Activated CD8-positive, alpha-beta memory T cell treated with anti-CD3 and anti-CD28 coated beads for 36 hours (primary cell): Measurements from ENCODE around the gene VEGFB. TPM values are rescaled to one million over a fixed set of nuclear protein-coding genes. Genes with fewer than 3 reads are reported as not detected.

Experiments used
- CTCF ChIA-PET: fragments of 350-600 bp; sonication (Branson Sonifier 250); formaldehyde crosslinking; loops from one replicate; lab custom pipeline; 2021; ENCODE audit warnings: antibody characterized with exemption; lab: Charles Lee
- POLR2A ChIA-PET: fragments of 350-600 bp; sonication (Branson Sonifier 250); formaldehyde crosslinking; loops from one replicate; lab custom pipeline; 2021; ENCODE audit warnings: antibody characterized with exemption; lab: Charles Lee
- total RNA-seq, 2 experiments: library from RNA; stranded (reverse); gene quantifications; one replicate each; pipeline ENCODE4 v1.2.3, GENCODE V29; 2021

VEGFB gene
- total RNA-seq, 2 experiments from 2014 or later = 83.0 to 86.8 TPM

DNA sequence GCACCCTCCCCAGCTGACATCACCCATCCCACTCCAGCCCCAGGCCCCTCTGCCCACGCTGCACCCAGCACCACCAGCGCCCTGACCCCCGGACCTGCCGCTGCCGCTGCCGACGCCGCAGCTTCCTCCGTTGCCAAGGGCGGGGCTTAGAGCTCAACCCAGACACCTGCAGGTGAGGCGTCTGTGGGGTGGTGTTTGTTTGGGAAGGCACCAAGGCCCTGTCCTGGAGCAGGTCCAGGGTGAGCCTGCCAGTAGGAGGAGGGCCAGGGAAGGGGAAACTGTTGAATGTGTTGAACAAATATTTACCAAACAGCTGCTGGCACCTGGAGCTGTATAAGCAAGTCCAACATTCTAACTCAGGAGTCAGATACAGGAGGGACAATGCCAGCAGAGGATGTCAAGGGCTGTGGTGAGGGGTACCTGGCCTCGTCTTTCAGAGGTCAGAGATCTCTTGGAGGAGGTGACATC lies 3.1 kb downstream of the VEGFB start:
- POLR2A ChIA-PET = interaction anchor here (0.6 kb wide), 1 partner anchor 22 kb away, joined by 3 read pairs; no protein-coding TSS in a partner anchor
- CTCF ChIA-PET = interaction anchor here (0.6 kb wide), 2 partner anchors 34 to 313 kb away, joined by 3 to 5 read pairs; no protein-coding TSS in a partner anchor

DNA sequence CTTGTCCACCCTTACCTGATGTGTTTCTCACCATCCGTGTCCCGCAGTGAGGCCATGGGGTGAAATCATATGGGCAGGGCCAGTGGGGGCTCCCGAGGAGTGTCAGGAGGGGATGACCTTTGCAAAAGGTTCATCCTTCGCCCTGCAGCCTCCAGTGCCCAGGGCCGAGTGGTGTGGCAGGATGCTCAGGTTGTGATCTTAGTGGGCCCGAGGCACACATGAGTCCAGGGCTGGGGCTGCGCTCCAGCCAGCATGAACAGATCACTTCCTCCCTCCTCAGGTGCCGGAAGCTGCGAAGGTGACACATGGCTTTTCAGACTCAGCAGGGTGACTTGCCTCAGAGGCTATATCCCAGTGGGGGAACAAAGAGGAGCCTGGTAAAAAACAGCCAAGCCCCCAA lies 3.7 kb downstream of the VEGFB start:
- POLR2A ChIA-PET = no interaction called here
- CTCF ChIA-PET = interaction anchor here (0.6 to 1.5 kb wide), 2 partner anchors 30 to 313 kb away, joined by 5 read pairs; no protein-coding TSS in a partner anchor

DNA sequence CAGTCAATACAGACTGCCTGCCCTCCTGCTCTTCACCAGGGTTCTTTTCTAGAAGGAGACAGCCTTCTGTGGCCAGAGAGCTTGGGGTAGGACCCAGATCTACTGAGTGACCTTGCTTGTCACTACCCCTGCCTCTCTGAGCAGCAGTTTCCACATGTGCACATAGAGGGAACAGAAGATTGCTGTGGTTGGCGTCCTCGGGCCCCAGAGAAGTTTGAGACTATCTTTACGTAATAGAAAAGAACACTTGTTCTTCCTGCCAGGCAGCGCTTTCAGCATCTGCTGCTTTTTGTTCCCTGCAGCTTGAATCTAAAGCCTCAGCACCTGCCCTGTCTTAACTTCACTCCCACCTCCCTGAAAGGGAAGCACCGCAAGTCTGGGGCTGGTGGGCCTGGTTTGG lies 4.6 kb downstream of the VEGFB start:
- ChIA-PET POLR2A (interaction anchor here (1.1 to 1.9 kb wide), 2 partner anchors 10 to 32 kb away, joined by 3 to 7 read pairs; partner anchors contain the start of gene FERMT3), CTCF (interaction anchor here (1.5 to 1.7 kb wide), 2 partner anchors 13 to 31 kb away, joined by 5 to 9 read pairs; partner anchors contain the start of genes NUDT22 and TRPT1)

DNA sequence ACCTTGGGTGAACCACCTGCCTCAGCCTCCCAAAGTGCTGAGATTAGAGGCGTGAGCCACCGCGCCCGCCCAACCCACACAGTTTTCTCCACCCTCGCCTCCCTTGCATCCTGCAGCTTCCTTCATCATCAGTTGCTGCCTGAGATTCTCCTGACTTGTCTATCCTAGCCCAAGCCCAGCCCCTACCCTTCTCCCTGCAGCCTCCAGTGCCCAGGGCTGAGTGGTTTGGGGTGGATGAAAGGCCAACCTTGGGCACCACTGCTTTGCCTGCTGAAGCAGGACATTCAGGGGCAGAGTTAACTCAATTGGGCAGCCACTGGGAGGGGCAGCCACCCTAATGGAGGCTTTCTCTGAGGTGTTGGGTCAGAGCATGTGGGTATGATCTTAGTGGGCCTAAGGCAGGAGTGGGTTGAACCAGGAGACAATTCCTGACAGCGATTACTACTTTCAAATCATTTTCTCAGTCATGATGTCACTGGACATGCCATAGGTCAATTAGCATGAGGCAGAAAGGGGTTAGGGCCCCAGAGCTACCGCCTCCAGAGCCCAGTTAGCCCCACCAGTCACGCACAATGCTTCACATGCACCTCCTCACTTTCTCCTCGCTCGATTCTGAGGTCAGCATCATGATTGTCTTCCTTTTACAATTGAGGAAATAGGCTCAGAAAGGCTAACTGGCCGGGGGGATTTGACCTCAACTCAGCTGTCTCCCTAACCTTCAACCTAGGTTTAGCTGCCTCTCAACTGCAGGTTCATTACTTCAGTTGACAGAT lies 5.5 kb downstream of the VEGFB start:
- CTCF ChIA-PET = interaction anchor here (1.5 to 1.7 kb wide), 2 partner anchors 13 to 32 kb away, joined by 5 to 9 read pairs; partner anchors contain the start of genes NUDT22 and TRPT1
- POLR2A ChIA-PET = interaction anchor here (1.1 to 1.9 kb wide), 2 partner anchors 11 to 33 kb away, joined by 3 to 7 read pairs; partner anchors contain the start of gene FERMT3

DNA sequence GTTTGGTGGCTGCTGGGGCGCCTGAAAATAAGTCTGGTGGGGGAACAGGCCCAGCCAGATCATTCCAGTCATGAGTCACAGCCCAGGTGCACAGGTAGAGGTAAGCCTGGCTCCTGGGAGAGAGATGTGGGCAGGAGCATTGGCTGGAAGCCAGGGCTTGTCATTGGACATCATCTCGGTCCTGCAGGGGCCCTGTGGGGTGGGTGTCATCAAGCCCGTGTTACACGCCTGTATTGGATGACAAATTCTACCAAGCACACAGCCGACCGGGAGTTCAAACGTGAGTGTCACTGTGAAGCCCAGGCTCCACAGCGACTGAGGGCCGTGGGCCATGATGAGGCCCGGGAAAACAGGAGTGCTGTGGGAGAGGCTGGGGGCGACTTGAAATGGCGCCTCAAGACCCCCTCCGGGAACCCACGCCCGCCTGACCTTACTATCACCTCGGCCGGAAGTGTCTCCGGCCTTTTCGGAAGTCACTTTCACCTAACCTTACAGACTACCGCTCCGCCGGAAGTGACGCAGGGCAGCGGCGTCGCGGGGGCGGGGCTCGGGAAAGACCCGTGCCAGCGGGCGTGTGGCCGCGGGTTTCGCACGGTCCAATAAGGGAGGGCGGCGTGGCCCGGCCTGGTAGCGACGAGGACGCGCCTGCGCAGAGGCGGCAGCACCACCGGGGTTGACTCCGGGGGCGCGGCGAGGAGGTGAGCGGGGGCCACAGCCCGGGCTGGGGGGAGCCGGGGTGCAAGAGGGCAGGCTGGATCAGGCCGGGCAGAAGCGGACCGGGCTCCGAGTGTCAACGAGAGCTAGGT lies 6.3 kb downstream of the VEGFB start, which contains the start of gene FKBP2:
TSS of gene FKBP2 (plus strand) at position 661 of the 806 bp plus-strand sequence. CDS start 1,293 bp downstream, outside the sequence.
- POLR2A ChIA-PET = interaction anchor here (0.6 to 2.5 kb wide), 11 partner anchors 9 to 1340 kb away, joined by 3 to 20 read pairs (median 4); partner anchors contain the start of genes BAD, FERMT3, NUDT22 and TRPT1
- CTCF ChIA-PET = interaction anchor here (0.7 to 1.1 kb wide), 4 partner anchors 9 to 64 kb away, joined by 3 to 7 read pairs (median 4); no protein-coding TSS in a partner anchor

DNA sequence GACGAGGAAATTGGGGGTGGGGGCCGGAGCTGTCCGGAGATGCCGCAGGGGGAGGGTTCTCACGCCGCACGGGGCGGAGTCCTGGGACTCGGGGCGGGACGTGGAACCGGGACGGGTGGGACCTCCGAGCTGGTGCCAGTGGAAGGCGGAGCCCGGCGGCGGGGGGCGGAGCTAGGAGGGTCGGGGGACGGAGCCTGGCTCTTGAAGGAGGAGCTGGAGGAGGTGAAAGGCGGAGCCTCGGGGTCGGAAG lies 6.8 kb downstream of the VEGFB start:
- POLR2A ChIA-PET = interaction anchor here (0.6 to 2.5 kb wide), 12 partner anchors 9 to 1340 kb away, joined by 3 to 20 read pairs (median 4); partner anchors contain the start of genes BAD, DPF2, FERMT3 and NUDT22
- CTCF ChIA-PET = interaction anchor here (0.7 to 1.1 kb wide), 4 partner anchors 9 to 63 kb away, joined by 3 to 7 read pairs (median 4); no protein-coding TSS in a partner anchor

DNA sequence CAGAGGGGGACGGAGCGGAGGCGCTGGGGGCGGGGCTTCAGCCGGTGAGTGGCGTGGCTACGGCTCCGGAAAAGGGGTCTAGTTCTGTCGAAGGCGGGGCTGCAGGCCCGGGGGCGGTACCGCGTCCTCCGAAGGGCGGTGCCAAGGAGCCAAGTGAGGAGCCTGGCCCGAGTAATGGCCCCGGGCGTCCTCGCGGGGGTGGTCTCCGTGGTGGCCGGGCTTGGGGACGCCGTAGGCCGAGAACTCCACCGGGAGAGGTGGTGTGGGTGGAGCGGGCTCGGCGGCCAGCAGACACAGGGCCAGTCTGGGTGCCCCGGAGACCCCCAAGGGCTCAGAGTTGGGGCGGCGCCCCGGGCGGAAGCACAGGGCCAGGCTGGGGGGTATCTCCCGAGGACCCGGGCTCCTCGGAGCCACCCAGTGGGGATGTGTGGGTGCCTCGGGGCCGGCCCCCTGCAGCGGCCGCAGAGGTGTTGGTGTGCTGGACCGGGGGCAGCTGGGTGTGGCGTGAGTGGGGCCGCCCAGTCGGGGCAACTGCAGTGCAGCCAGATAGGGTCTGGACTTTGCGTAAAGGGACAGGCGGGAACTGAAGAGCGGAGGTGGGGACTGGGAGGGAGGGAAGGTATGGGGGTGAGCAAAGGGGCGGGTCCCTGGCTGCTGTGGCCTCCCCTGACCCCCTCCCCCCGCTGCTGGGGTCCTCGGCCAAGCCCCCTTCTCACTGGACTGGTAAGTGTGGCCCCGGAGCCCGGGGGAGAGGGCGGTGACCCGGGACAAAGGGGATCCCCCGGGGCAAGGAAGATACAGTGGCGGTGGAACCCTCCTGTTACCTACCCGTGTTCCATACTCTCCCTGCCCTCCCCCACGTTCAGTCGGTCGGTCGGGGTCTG lies 7.3 kb downstream of the VEGFB start:
- POLR2A ChIA-PET = interaction anchor here (0.6 to 2.5 kb wide), 13 partner anchors 10 to 1341 kb away, joined by 3 to 20 read pairs (median 4); partner anchors contain the start of genes BAD, DPF2, FERMT3 and NUDT22

DNA sequence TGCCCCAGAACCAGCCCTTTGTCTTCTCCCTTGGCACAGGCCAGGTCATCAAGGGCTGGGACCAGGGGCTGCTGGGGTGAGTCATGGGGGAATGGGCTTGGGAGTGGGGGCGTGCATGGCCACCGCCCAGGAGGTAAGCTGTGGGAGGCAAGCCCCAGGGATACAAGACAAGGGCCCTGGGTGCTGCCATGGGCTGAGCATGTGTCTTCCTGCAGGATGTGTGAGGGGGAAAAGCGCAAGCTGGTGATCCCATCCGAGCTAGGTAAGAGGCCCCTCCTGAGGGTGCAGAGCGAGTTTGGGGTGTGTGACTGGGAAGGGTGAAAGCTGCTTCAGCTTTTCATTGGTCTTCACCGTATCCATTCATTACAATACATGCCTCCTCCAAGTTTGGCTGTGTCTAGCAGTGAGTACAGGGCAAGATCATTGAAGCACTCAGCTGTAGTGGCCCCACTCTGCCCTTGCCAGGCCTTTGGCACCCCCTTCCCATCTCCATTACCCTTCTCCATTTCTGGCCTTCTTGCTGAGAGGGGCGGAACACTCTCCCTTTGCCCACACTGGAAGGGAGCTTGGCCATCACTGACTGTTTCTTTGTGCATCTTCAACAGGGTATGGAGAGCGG lies 9.0 kb downstream of the VEGFB start:
- POLR2A ChIA-PET = interaction anchor here (0.5 to 3.0 kb wide), 6 partner anchors 13 to 116 kb away, joined by 3 to 23 read pairs (median 4); partner anchors contain the start of genes FERMT3 and RPS6KA4
- CTCF ChIA-PET = interaction anchor here (0.7 to 2.5 kb wide), 7 partner anchors 9 to 88 kb away, joined by 3 to 8 read pairs (median 3); partner anchors contain the start of genes CATSPERZ, DNAJC4 and PLCB3

More for the DNA sequence above, 7.3 kb downstream of the VEGFB start:
- CTCF ChIA-PET = interaction anchor here (0.7 to 1.4 kb wide), 6 partner anchors 8 to 63 kb away, joined by 3 to 7 read pairs (median 4); partner anchors contain the start of gene PLCB3

DNA sequence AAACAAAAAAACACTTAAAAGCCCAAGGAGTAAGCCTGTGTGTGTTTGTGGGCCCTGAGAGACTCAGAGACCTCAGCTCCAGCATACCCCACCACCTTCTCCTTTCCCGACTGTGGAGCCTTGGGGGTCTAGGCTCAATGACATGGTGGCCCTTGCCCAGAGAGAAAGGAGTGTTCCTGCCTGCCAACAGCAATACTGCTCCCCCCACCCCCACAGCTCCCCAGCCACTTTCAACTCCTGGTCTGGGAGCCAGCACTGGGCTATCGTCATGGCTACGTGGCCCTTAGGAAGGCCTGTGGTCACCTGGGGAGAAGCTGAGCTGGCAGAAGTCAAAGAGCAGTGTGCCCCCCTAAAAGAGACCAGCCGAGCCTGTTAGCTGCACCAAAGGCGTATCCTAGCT lies 9.7 kb downstream of the VEGFB start:
- CTCF ChIA-PET = interaction anchor here (1.1 to 2.5 kb wide), 3 partner anchors 14 to 60 kb away, joined by 3 to 8 read pairs (median 4); partner anchors contain the start of genes CATSPERZ and DNAJC4
- POLR2A ChIA-PET = interaction anchor here (0.5 to 3.0 kb wide), 7 partner anchors 11 to 115 kb away, joined by 3 to 23 read pairs (median 4); partner anchors contain the start of genes FERMT3 and RPS6KA4

DNA sequence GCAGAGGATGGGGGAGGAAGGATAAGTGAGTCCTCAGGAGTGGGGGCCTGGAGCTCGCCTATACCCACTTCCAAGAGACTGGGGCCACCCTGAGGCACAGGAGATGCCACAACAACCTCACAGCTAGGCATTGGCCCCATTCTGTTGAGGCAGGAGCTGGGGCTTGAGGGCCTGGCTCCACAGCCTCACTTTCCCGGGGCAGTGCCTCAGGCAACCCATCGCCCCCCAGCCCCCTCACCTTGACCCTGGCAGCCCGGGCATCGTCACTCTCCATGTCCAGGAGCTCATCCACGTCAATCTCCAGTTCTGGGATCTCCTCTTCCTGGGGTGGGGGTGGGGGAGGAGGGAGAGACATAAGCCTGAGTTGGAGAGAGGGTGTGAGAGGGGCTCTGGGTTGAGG lies 10.6 kb downstream of the VEGFB start:
- ChIA-PET POLR2A (interaction anchor here (1.3 to 3.0 kb wide), 6 partner anchors 12 to 95 kb away, joined by 3 to 23 read pairs (median 8); partner anchors contain the start of genes CCDC88B, FERMT3, NUDT22 and STIP1), CTCF (interaction anchor here (0.6 to 2.9 kb wide), 7 partner anchors 27 to 65 kb away, joined by 3 to 16 read pairs (median 4); partner anchors contain the start of genes CATSPERZ and FERMT3)

DNA sequence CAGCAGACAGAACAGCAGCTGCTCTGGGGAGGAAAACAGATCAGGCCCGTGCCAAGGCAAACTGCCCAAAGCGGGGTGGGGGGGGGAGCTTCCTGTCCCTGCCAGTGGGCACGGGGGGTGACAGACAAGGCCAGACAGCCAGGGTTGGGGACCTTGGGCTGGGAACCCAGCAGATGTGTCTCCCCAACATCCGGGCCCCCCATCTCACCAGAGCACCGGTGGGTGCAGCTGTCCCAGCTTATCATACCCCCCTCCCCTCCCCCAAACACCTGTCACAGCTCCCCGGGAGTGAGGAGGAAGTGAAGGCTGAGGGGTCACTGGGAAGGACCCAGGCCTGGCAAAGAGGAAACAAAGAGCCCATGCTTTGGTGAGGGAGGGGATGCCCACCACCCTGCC lies 11.0 kb downstream of the VEGFB start:
- ChIA-PET CTCF (interaction anchor here (0.6 to 2.9 kb wide), 10 partner anchors 13 to 64 kb away, joined by 3 to 16 read pairs (median 4); partner anchors contain the start of genes CATSPERZ and FERMT3), POLR2A (interaction anchor here (0.6 to 3.0 kb wide), 8 partner anchors 12 to 95 kb away, joined by 3 to 23 read pairs (median 6); partner anchors contain the start of genes CCDC88B, FERMT3, NUDT22 and STIP1)

DNA sequence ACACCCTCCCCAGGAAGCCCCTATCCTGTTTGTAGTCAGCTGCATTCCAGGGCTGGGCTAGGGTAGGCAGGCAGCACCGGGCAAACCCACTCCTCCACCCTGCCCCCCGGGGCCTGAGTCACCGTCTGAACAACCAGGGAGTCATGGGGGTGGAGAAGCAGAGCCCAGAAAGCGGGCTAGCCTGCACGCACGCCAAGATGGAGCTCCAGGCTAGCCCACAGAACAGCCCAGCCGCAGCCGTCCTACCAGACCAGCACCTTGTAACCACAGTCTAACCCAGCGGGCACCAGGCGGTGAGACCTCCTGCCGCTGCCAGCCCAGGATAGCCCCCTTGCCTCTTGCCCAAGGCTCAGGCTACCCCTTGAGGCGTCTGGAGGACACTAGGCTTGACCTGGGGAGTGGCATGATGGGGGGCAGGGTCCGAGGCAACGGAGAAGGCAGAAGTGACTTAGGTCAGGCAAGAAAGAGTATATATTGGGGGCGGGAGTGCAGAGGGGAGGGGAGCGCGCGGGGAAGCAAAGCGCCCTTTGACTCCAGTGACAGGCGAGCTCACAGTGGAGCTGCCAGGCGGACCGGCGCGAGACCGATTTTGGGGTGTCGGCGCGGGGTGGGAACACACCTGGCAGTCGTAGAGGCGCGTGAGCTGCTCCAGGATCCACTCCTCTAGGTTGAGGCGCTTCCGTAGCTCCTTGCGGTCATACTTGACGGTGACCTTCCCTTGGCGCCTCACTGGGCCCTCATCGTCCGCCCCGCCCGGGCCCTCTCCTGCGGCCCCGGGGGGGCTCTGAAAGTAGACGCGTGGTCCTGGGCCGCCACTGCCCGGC lies 11.6 kb downstream of the VEGFB start:
- POLR2A ChIA-PET = interaction anchor here (0.6 to 2.7 kb wide), 12 partner anchors 13 to 94 kb away, joined by 3 to 18 read pairs (median 6); partner anchors contain the start of genes CCDC88B, ESRRA, FERMT3 and NUDT22
- CTCF ChIA-PET = interaction anchor here (0.6 to 2.9 kb wide), 13 partner anchors 10 to 64 kb away, joined by 3 to 16 read pairs (median 4); partner anchors contain the start of genes CATSPERZ and FERMT3

DNA sequence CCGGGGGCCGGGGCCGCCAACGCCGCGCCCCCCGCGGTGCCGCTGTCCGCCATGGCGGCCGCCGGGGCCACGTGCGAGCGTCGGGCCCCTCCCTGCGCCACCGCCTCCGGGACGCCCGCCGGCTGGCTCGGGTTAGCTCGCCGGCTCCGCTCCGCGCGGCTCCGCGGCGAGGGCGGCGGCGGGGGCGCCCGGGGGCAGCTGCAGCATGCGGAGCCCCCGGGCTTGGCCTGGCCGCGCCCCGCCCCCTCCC lies 12.2 kb downstream of the VEGFB start:
- CTCF ChIA-PET = interaction anchor here (0.8 to 2.9 kb wide), 9 partner anchors 9 to 62 kb away, joined by 3 to 16 read pairs (median 5); partner anchors contain the start of genes CATSPERZ and FERMT3
- POLR2A ChIA-PET = interaction anchor here (0.6 to 2.7 kb wide), 9 partner anchors 24 to 94 kb away, joined by 3 to 18 read pairs (median 6); partner anchors contain the start of genes CCDC88B, ESRRA, FERMT3 and STIP1

DNA sequence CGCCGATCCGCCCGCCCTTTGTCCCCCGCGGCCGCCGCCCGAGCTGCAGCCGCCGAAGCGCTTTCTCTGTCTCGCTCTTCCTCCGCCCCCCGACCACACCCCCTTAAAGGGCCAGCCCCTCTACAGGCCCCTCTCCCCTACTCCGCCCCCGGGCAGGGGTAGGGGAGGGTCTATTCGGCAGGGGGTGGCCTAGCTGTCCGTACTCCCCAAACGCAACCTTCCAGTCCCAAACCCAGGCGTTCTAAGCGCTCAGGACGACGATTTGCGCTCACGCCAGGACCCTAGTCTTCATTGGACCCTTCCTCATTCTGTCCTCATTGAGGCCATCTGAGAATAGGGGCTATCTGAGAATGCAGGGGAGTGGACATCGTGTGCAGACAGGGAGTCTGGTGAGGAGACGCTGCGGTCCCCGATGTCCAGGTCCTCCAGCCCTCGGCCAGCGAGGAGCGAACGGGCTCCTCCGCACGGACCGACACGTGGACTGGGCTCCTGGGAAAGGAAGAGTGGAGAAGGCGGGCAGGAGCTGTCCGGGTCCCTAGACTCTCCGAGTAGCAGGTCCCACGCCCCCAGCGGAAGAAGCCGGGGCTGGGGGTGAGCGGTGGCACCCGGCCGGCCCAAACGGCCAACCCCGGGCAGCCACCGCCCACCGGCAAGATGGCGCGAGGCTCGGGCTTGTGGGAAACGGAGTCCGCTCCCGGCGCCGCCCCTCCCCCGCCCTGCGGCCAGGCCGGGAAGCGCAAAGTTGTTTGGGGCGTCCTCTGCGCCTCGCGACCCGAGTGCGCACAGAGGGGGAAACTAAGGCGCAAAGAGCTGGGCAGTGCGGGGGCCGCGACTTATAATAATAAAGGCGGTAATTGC lies 12.7 kb downstream of the VEGFB start, which contains the start of gene PPP1R14B:
TSS of gene PPP1R14B (minus strand) at position 73 of the 858 bp plus-strand sequence. CDS start 270 bp downstream, outside the sequence.
- ChIA-PET POLR2A (interaction anchor here (0.6 to 2.7 kb wide), 7 partner anchors 23 to 93 kb away, joined by 3 to 18 read pairs (median 3); partner anchors contain the start of genes CCDC88B, ESRRA, STIP1 and TRMT112), CTCF (interaction anchor here (0.8 to 2.9 kb wide), 7 partner anchors 9 to 54 kb away, joined by 4 to 16 read pairs (median 6); partner anchors contain the start of genes CATSPERZ and FERMT3)
